Measurements from ENCODE around the gene CDPF1. TPM values are rescaled to one million over a fixed set of nuclear protein-coding genes. Genes with fewer than 3 reads are reported as not detected.

CDPF1 gene
- 14.5 and 14.8 TPM in 2 replicates for total RNA-seq (2014; rRNA removed; shearing (Covaris generic))
- 10.1 and 11.3 TPM in 2 replicates for polyA plus RNA-seq (2016; fragmentation: Nextera tagmentation; extraction: Ambion mirVana)
- long read RNA-seq, transcript CDPF1-201 (4 exons, 1,875 nt) = major isoform, 8 of 14 reads
- long read RNA-seq, partial matches to known transcripts = 2 of 14 reads
- long read RNA-seq, other reads (novel, unspliced or antisense) = 4 of 14 reads

GRCh38 chr22:46250035-46250782 is at the start of gene CDPF1:
Gene CDPF1, minus strand, starts transcription at chr22:46250293. Its CDS starts 2,009 bp downstream, at chr22:46248284.
- Histone ChIP-seq H3K79me2 (replicated peaks; ENCODE audit: insufficient read depth) (no peaks in the 10 kb centered on the region), H3K27ac (ENCODE audit: low read depth) (no peak within 1 kb of the TSS), H3F3A (replicated peaks; ENCODE audit: low read depth) (no peaks in the 10 kb centered on the region), H3K27me3 (ENCODE audit: insufficient read depth) (peaks cover 10% of the 10 kb centered on the region), H4K20me1 (replicated peaks; ENCODE audit: insufficient read depth) (no peaks in the 10 kb centered on the region), H3K4me3 (peak within 1 kb of the TSS; percentile 69), H3K4me1 (ENCODE audit: insufficient read depth) (peaks cover 6% of the 10 kb centered on the region), H2AFZ (peak within 1 kb of the TSS; percentile 81), H3K36me3 (ENCODE audit: insufficient read depth) (no peaks in the 10 kb centered on the region), H3K4me2 (peak within 1 kb of the TSS; percentile 89), H3K9me2 (ENCODE audit: insufficient read depth) (no peaks in the 10 kb centered on the region)
- DNase-seq (ENCODE audit: low spot score) = peak; percentile 85
- peaks cover 19% of the 10 kb centered on the region for H3K27me3 Mint-ChIP-seq (ENCODE audit: insufficient read depth, low read depth, poor library complexity)
- H3K27ac Mint-ChIP-seq = no peak within 1 kb of the TSS
- H3K9me3 Mint-ChIP-seq = no peaks in the 10 kb centered on the region
- no peaks in the 10 kb centered on the region for H3K36me3 Mint-ChIP-seq (ENCODE audit: low read depth)
- TF ChIP-seq CTCF (conservative IDR thresholded peaks at IDR 0.05; ENCODE audit: low read depth in 2 of 2) = no peak
- no peak for TF ChIP-seq EZH2phosphoT487 (IDR thresholded peaks at IDR 0.05; ENCODE audit: unreplicated experiment)
- peak; percentile 89 for TF ChIP-seq POLR2AphosphoS5 (IDR thresholded peaks at IDR 0.05; ENCODE audit: low read depth)
- peak within 1 kb of the TSS; percentile 78 for H3K4me3 Mint-ChIP-seq
- peaks cover 14% of the 10 kb centered on the region for H3K4me1 Mint-ChIP-seq
- peak; percentile 90 for ATAC-seq

DNA sequence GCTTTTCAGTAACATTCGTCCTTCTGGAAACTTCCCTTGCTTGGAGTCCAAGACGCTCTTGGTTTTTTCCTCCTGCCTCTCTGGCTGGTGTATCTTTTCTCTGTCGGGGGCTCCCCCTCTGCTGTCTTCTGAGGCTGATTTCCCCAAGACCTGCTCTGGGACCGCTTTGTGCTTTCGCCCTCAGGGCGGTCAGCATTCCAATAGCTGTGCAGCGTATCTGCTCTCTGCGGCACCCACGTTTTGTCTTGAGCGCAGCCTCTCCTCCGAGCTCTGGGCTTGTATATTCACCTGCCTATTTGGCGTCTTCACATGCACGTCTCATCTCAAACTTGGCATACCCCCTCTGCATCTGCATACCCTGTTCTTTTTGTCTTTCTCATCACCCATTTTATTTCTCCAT is 49.0 kb upstream of the CDPF1 start:
- peak overlapping the region; percentile 90 for H3K4me3 Mint-ChIP-seq
- H3K36me3 Mint-ChIP-seq (ENCODE audit: low read depth) = peaks cover 36% of the 10 kb centered on the region
- ATAC-seq = no peak
- no peak for DNase-seq (ENCODE audit: low spot score)
- H3F3A ChIP-seq (replicated peaks; ENCODE audit: low read depth) = no peaks in the 10 kb centered on the region; the same call in 1 of the 2 replicates
- peaks cover 19% of the 10 kb centered on the region for H3K4me1 Mint-ChIP-seq
- H4K20me1 ChIP-seq (replicated peaks; ENCODE audit: insufficient read depth) = peaks cover 10% of the 10 kb centered on the region; the same call in 1 of the 2 replicates
- no peak overlapping the region for H2AFZ ChIP-seq
- H3K4me2 ChIP-seq = no peak overlapping the region
- H3K9me2 ChIP-seq (ENCODE audit: insufficient read depth) = no peaks in the 10 kb centered on the region
- H3K79me2 ChIP-seq (replicated peaks; ENCODE audit: insufficient read depth) = peaks cover 50% of the 10 kb centered on the region
- no peak overlapping the region for H3K27ac ChIP-seq (ENCODE audit: low read depth)
- peaks cover 2% of the 10 kb centered on the region; the same call in 1 of the 3 replicates for H3K9me3 Mint-ChIP-seq
- peaks cover 10% of the 10 kb centered on the region for H3K4me1 ChIP-seq (ENCODE audit: insufficient read depth)
- H3K27me3 ChIP-seq (ENCODE audit: insufficient read depth) = no peaks in the 10 kb centered on the region
- H3K27me3 Mint-ChIP-seq (ENCODE audit: insufficient read depth, low read depth, poor library complexity) = peaks cover 14% of the 10 kb centered on the region
- no peak overlapping the region for H3K4me3 ChIP-seq
- H3K27ac Mint-ChIP-seq = no peak overlapping the region
- H3K36me3 ChIP-seq (ENCODE audit: insufficient read depth) = no peaks in the 10 kb centered on the region; the same call in 1 of the 2 replicates
- no peak for TF ChIP-seq STAT1 (IDR thresholded peaks at IDR 0.05; ENCODE audit: unreplicated experiment)
- TF ChIP-seq POLR2AphosphoS5 (IDR thresholded peaks at IDR 0.05; ENCODE audit: low read depth) = no peak
- TF ChIP-seq EZH2 (IDR thresholded peaks at IDR 0.05; ENCODE audit: low read depth, unreplicated experiment) = no peak
- no peak for TF ChIP-seq ZNF114 (CRISPR knock-in tag; IDR thresholded peaks at IDR 0.05)
- TF ChIP-seq CREB1 (CRISPR knock-in tag; IDR thresholded peaks at IDR 0.05; ENCODE audit: low read depth) = no peak
- no peak for TF ChIP-seq ZNF331 (CRISPR knock-in tag; IDR thresholded peaks at IDR 0.05; ENCODE audit: low read depth)
- no peak for TF ChIP-seq NANOG (IDR thresholded peaks at IDR 0.05; ENCODE audit: borderline replicate concordance)
- TF ChIP-seq CTCF (conservative IDR thresholded peaks at IDR 0.05; ENCODE audit: low read depth in 2 of 2) = no peak
- TF ChIP-seq ETS1 (IDR thresholded peaks at IDR 0.05) = no peak

Data from GM23338 (cell line).